Measurements from ENCODE around the gene TK2. TPM values are rescaled to one million over a fixed set of nuclear protein-coding genes. Genes with fewer than 3 reads are reported as not detected.

Gene TK2
- total RNA-seq, 1 experiment from 2014 or later: 5.0 TPM

DNA sequence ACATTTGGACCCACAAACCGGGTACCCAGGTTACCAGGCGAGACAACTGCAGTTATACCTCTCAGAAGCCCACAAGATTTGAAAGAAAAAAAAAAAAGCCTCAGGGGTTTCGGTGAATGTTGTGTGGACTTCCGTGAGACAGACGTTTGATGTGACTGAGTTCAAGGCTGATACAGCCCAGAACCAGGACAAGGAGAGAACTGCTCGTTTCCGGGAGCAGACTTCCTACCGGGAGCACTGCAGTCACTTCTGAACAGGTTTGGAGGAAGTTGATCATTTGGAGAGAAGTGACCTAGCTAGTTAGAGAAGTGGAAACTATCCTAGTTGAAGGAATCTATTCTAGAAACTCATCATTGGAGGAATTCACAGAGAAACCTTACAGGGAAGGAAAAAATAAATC lies 3.3 kb upstream of the TK2 start:
- H3K36me3 Mint-ChIP-seq: peaks cover 4% of the 10 kb centered on the region
- peaks cover 35% of the 10 kb centered on the region for H3K4me1 Mint-ChIP-seq
- POLR2A ChIA-PET: interaction anchor here (1.9 kb wide), 1 partner anchor 26 kb away, joined by 5 read pairs; the partner anchor contains the start of gene CMTM2
- CTCF ChIA-PET: interaction anchor here (0.9 to 1.6 kb wide), 2 partner anchors 9 to 98 kb away, joined by 3 to 5 read pairs; no protein-coding TSS in a partner anchor
- peaks cover 3% of the 10 kb centered on the region; the same call in 1 of the 2 replicates for H3K9me3 Mint-ChIP-seq
- H3K27me3 Mint-ChIP-seq (ENCODE audit: low read depth): peaks cover 36% of the 10 kb centered on the region
- TF ChIP-seq JAZF1 (CRISPR knock-in tag; IDR thresholded peaks at IDR 0.05) (no peak), CBFB (CRISPR knock-in tag; IDR thresholded peaks at IDR 0.05; ENCODE audit: low read depth) (no peak), NFYB (CRISPR knock-in tag; conservative IDR thresholded peaks at IDR 0.05; ENCODE audit: low read depth) (no peak), IRF2 (CRISPR knock-in tag; IDR thresholded peaks at IDR 0.05; ENCODE audit: borderline replicate concordance, low read depth) (no peak)
- no peak overlapping the region for H3K27ac Mint-ChIP-seq
- ATAC-seq: no peak
- DNase-seq (ENCODE audit: low spot score): no peak
- H3K4me3 Mint-ChIP-seq: peak overlapping the region; percentile 68

DNA sequence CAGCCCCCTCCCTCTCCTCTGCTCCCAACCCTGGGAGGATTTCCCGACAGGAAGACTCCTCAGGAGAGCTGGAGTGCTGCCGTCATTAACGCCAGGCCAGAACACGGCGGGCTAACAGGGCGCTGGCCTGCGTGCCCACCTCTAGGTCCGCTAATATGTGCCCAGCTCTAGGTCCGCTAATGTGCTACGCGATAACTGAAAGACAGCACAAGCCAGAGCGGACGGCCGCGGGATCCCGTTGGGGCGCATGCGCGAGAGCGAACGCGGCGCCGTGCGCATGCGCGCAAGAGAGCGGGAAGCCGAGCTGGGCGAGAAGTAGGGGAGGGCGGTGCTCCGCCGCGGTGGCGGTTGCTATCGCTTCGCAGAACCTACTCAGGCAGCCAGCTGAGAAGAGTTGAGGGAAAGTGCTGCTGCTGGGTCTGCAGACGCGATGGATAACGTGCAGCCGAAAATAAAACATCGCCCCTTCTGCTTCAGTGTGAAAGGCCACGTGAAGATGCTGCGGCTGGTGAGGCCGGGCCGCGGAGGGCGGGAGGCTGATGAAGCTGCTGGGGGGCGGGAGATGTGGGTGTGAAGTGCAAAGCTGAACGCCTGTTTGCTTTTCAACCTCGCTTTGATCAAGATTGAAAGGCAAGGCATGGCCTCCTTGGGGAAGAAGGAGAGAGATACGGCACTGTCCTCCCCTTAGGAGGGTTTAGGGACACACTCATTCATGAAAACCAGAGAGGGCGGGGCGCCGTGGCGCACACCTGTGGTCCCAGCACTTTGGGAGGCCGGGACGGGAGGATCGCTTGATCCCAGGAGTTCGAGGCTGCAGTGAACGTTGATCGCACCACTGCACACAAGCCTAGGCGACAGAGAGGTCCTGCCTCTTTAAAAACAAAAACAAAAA lies 2.6 kb upstream of the TK2 start, which contains the start of gene CKLF:
CKLF (plus strand) TSS at position 291 of the 892 bp plus-strand sequence; CDS start at position 431, 140 bp downstream.
- ChIA-PET POLR2A (interaction anchor here (0.7 to 1.9 kb wide), 2 partner anchors 27 to 29 kb away, joined by 3 to 5 read pairs; partner anchors contain the start of gene CMTM2), CTCF (interaction anchor here (0.5 to 1.7 kb wide), 10 partner anchors 10 to 454 kb away, joined by 3 to 10 read pairs (median 3); partner anchors contain the start of gene CMTM2)
- peak; percentile 85 for DNase-seq (ENCODE audit: low spot score)
- peak; percentile 47 for ATAC-seq
- Mint-ChIP-seq H3K27me3 (ENCODE audit: low read depth) (peaks cover 36% of the 10 kb centered on the region), H3K36me3 (peaks cover 4% of the 10 kb centered on the region), H3K4me3 (peak within 1 kb of the TSS; percentile 68), H3K9me3 (peaks cover 3% of the 10 kb centered on the region; the same call in 1 of the 2 replicates), H3K27ac (no peak within 1 kb of the TSS), H3K4me1 (peaks cover 35% of the 10 kb centered on the region)
- TF ChIP-seq ATF2 (CRISPR knock-in tag; IDR thresholded peaks at IDR 0.05; ENCODE audit: borderline replicate concordance, low read depth) (peak; percentile 91), ZNF232 (CRISPR knock-in tag; IDR thresholded peaks at IDR 0.05) (peak; percentile 99), AR (CRISPR knock-in tag; IDR thresholded peaks at IDR 0.05) (no peak), ZNF138 (CRISPR knock-in tag; conservative IDR thresholded peaks at IDR 0.05) (peak; percentile 96), FOXJ3 (CRISPR knock-in tag; IDR thresholded peaks at IDR 0.05; ENCODE audit: borderline replicate concordance) (peak; percentile 83; the same call in 1 of the 2 replicates), FOXP1 (CRISPR knock-in tag; IDR thresholded peaks at IDR 0.05; ENCODE audit: borderline replicate concordance) (peak; percentile 99), GTF2I (CRISPR knock-in tag; conservative IDR thresholded peaks at IDR 0.05) (no peak), NFATC4 (CRISPR knock-in tag; IDR thresholded peaks at IDR 0.05) (no peak), SMAD3 (CRISPR knock-in tag; IDR thresholded peaks at IDR 0.05; ENCODE audit: borderline replicate concordance) (peak; percentile 99), ESRRA (CRISPR knock-in tag; IDR thresholded peaks at IDR 0.05; ENCODE audit: borderline replicate concordance) (peak; percentile 92), JAZF1 (CRISPR knock-in tag; IDR thresholded peaks at IDR 0.05) (no peak), OVOL2 (CRISPR knock-in tag; IDR thresholded peaks at IDR 0.05; ENCODE audit: borderline replicate concordance) (no peak), RELA (CRISPR knock-in tag; IDR thresholded peaks at IDR 0.05; ENCODE audit: borderline replicate concordance) (peak; percentile 97), ZNF671 (CRISPR knock-in tag; IDR thresholded peaks at IDR 0.05) (no peak), TCF7 (CRISPR knock-in tag; IDR thresholded peaks at IDR 0.05; ENCODE audit: low read depth) (peak; percentile 95), ZNF425 (CRISPR knock-in tag; conservative IDR thresholded peaks at IDR 0.05) (no peak), ETV6 (CRISPR knock-in tag; IDR thresholded peaks at IDR 0.05) (peak; percentile 98), CTCF (IDR thresholded peaks at IDR 0.05) (no peak), NFYB (CRISPR knock-in tag; conservative IDR thresholded peaks at IDR 0.05; ENCODE audit: low read depth) (peak; percentile 56), HMGA2 (CRISPR knock-in tag; IDR thresholded peaks at IDR 0.05) (no peak)
- TF ChIP-seq, protein P1, sequence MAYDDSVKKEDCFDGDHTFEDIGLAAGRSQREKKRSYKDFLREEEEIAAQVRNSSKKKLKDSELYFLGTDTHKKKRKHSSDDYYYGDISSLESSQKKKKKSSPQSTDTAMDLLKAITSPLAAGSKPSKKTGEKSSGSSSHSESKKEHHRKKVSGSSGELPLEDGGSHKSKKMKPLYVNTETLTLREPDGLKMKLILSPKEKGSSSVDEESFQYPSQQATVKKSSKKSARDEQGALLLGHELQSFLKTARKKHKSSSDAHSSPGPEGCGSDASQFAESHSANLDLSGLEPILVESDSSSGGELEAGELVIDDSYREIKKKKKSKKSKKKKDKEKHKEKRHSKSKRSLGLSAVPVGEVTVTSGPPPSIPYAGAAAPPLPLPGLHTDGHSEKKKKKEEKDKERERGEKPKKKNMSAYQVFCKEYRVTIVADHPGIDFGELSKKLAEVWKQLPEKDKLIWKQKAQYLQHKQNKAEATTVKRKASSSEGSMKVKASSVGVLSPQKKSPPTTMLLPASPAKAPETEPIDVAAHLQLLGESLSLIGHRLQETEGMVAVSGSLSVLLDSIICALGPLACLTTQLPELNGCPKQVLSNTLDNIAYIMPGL (CRISPR knock-in tag; IDR thresholded peaks at IDR 0.05): peak; percentile 84
